Measurements from ENCODE around the gene DAGLB. TPM values are rescaled to one million over a fixed set of nuclear protein-coding genes. Genes with fewer than 3 reads are reported as not detected.

Gene DAGLB
- total RNA-seq = 9.0 and 13.2 TPM in 2 replicates

GRCh38 chr7:6447581-6448199 is at the start of gene DAGLB:
Gene DAGLB (minus strand): TSS chr7:6447954. CDS start chr7:6447842, 112 bp downstream.

Other genes starting within 250 kb of the DAGLB start
- gene CYTH3, start 175.3 kb downstream of the DAGLB start, total RNA-seq = 35.7 and 87.3 TPM in 2 replicates
- gene FAM220A, start 99.0 kb downstream of the DAGLB start, total RNA-seq = 21.2 and 21.7 TPM in 2 replicates
- gene RAC1, start 73.4 kb downstream of the DAGLB start, total RNA-seq = 136 and 162 TPM in 2 replicates
- 167 and 248 TPM in 2 replicates for gene KDELR2, start 36.2 kb upstream of the DAGLB start, total RNA-seq
- 0.09 TPM in 1 of 2 replicates, not detected in the other for gene GRID2IP, start 103.5 kb upstream of the DAGLB start, total RNA-seq
- gene ZDHHC4, start 129.5 kb upstream of the DAGLB start, total RNA-seq = 65.7 and 79.8 TPM in 2 replicates
- gene INTS15, start 142.1 kb upstream of the DAGLB start, total RNA-seq = 24.2 and 24.9 TPM in 2 replicates
- 2.9 and 3.3 TPM in 2 replicates for gene ZNF853, start 167.7 kb upstream of the DAGLB start, total RNA-seq
- 10.1 and 16.7 TPM in 2 replicates for gene ZNF316, start 189.4 kb upstream of the DAGLB start, total RNA-seq

Data from pericardium fibroblast (primary cell).